CD4-positive, alpha-beta T cell treated with Interferon gamma for 1 hour (primary cell): Measurements from ENCODE around the gene RLN3.
A peak's percentile ranks its signal among the peaks of the same experiment; 100 is the strongest.

Source experiments
- DNase-seq: peaks from one replicate; pipeline ENCODE4 v3.0.0-alpha.2; 2020

Gene RLN3, protein sequence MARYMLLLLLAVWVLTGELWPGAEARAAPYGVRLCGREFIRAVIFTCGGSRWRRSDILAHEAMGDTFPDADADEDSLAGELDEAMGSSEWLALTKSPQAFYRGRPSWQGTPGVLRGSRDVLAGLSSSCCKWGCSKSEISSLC

DNA sequence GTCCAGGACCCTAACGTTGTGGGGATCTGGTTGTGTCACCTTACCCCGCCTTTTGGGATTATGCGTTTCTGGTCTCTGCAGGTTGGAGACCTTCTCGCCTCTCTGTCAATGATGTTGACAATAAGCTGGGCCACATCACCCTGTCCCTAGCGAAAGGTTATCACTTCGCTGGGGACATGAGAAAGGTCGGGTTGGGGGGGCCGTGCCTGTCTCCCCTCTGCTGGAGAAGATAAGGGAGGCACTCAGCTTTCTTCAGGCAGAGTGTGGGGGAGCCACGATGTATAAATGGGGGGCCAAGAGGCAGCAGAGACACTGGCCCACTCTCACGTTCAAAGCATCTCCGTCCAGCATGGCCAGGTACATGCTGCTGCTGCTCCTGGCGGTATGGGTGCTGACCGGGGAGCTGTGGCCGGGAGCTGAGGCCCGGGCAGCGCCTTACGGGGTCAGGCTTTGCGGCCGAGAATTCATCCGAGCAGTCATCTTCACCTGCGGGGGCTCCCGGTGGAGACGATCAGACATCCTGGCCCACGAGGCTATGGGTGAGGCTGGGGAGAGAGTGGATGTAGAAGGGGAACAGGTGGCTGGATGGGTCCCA is at the start of gene RLN3:
Gene RLN3, plus strand, starts transcription at position 293 of the 595 bp plus-strand sequence. Its CDS starts 57 bp downstream, at position 350.
- no peak for DNase-seq

GRCh38 chr19:13978351-13979243 is 49.4 kb upstream of the RLN3 start:
- peak; percentile 50 for DNase-seq

- no peak for DNase-seq
Observed at GRCh38 chr19:13979244-13979615, 48.7 kb upstream of the RLN3 start.

- no peak for DNase-seq
Observed at GRCh38 chr19:13979686-13980085, 48.3 kb upstream of the RLN3 start.

DNA sequence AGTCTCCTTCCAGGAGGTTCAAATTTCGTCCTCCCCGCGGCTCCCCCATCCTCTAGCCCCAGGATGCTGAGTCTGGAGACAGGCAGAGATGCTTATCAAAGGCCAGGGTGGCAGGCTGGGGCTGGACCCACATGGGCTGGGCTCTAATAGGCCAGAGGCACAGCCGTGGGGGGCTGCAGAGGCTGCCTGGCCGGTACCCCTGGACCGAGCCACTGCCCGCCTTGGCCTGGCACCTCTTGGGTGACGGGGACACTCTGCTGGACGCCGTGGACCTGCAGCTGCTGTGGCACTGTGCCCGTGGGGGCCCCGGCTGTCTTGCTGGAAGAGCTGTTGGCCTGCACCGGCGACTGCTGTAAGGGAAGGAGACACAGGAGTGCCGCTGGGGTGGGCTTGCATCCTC is 47.6 kb upstream of the RLN3 start:
- DNase-seq: no peak

GRCh38 chr19:13981021-13981420 is 46.9 kb upstream of the RLN3 start:
- DNase-seq: no peak

DNA sequence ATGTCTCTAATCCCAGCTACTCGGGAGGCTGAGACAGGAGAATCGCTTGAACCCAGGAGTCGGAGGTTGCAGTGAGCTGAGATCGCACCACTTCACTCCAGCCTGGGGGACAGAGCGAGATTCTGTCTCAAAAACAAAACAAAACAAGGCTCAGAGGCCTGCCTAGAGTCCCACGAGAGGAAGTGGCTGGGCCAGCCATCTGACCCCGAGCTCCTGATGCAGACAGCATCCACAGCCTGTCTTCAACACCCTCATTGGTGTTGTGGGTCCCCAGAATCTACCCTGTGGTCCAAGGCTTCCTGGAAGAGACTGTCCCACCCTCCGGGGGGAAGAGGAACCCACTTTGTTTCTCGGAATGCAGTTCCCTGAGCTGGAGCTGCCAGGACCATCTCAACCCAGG is 46.5 kb upstream of the RLN3 start:
- no peak for DNase-seq

- DNase-seq: no peak
Observed at GRCh38 chr19:13981988-13982501, 45.9 kb upstream of the RLN3 start.

DNA sequence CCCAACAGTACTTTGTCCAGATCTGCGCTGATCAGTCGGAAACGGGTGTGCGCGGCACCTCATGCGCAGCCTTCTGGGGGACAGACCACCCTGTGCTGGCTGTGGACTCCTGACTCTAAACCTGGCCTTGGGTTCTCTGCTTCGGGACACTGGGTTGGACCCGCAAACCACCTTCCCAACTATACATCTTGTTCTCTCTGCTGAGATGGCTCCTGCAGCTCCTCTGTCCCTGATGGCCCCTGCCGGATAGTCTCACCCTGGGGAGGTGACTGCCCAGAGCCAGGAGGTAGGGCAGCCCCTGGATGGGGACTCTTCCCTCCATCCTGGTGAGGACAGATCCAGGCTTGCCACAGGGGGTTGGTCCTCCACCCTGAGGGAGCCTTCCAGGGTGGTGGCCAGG is 45.2 kb upstream of the RLN3 start:
- no peak for DNase-seq

GRCh38 chr19:13983213-13983889 is 44.6 kb upstream of the RLN3 start:
- DNase-seq: peak; percentile 35

- no peak for DNase-seq
Observed at GRCh38 chr19:13984186-13984585, 43.8 kb upstream of the RLN3 start.

- peak; percentile 57 for DNase-seq
Observed at GRCh38 chr19:13984875-13985741, 42.8 kb upstream of the RLN3 start.

DNA sequence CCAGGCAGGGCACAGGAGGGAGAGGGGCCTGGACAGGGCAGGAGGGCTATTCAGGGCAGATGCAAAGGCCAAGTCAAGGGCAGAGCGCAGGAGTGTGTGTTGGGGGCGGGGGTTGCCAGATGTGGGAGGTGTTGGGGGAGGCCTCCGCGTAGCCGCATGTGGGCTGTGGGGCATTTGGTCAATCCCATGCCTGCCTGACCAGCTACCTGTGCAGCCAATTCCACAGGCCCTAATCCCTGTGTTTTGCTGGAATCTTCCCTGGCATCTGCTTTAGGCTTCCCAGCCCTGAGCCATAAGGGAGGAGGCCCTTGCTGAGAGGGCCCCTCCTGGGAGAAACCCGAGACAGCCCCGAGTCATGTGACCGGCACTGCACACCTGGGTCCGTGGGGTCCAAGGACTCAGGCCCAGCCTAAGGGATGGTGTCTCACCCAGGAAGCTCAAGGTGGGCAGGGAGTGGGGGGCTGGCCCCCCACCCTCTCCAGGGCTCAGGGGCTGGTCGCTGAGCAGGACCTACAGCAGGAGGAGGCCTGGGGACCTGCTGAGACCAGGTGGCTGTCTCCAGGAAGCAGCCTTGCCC is 42.1 kb upstream of the RLN3 start:
- DNase-seq: no peak

GRCh38 chr19:13986348-13986904 is 41.5 kb upstream of the RLN3 start:
- DNase-seq: peak; percentile 98

DNA sequence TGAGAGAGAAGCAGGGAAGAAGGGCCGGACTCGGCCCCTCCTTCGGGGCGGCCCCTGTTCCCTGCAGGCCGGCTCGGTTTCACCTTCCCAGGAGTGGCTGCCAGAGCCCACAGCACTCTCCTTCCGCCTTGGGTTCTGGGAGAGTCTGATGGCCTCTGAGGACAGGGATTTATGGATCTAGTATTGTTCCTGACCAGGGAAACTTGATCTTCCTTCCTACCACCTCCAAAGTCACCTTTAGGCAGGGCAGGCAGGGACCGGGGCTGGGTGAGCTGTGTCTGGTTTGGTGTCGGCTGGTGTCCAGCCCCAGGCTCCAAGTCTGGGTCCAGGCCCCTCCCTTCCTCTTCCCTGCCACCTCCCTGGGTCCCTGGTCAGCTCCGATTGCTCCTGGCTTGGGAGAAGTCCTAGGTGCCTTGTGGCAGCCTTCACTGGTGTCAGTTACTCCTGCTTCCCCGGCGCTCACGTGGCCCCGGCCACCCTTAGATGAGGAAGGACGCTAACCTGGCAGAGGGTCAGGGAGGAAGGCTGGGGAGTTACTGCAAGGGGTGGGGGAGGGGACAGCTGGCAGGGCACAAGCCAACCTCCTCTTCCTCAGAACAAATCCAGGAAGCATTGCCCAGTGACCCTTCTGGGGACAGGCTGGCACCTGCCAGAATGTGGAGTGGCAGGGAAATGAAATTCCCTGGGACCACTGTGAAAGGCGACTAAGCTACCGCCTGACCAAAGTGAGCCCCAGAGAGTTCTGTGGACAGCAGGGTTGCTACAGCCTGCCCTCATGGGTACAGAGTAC is 40.7 kb upstream of the RLN3 start:
- no peak for DNase-seq

DNA sequence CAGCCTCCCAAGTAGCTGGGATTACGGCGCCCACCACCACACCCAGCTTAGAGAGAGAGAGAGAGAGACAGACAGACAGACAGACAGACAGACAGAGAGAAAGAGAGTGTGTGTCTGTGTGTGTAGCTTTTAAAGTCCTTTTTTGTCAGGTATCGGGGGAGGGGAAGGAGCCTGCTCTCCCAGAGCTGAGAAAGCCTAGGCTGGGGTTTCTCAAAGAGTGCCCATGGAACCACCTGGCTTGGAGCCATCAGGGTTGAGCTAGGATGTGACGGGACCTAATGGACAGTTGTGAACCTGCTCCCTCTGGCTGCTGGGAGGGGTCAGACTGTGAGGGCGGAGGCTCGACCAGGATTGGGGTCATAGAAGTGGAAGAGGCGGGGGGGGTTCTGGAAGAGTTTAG is 38.5 kb upstream of the RLN3 start:
- no peak for DNase-seq

DNA sequence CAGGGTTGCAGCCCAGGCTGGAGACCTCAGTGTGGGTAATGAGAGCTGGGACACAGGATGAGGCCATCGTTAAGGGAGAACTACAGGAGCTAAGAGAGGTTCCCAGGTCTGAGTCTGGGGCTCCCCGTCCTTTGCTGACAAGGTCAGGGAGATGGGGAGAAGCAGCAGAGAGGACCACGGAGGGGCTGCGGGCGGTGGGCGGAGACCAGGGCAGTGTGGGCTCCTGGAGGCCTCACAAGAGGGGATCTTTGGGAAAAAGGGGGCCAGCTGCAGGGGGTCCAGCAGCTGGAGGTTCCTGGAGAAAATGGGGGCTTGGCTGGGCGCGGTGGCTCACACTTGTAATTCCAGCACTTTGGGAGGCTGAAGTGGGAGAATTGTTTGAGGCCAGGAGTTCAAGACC is 37.9 kb upstream of the RLN3 start:
- DNase-seq: no peak

- DNase-seq: no peak
Observed at GRCh38 chr19:13992025-13992424, 35.9 kb upstream of the RLN3 start.

DNA sequence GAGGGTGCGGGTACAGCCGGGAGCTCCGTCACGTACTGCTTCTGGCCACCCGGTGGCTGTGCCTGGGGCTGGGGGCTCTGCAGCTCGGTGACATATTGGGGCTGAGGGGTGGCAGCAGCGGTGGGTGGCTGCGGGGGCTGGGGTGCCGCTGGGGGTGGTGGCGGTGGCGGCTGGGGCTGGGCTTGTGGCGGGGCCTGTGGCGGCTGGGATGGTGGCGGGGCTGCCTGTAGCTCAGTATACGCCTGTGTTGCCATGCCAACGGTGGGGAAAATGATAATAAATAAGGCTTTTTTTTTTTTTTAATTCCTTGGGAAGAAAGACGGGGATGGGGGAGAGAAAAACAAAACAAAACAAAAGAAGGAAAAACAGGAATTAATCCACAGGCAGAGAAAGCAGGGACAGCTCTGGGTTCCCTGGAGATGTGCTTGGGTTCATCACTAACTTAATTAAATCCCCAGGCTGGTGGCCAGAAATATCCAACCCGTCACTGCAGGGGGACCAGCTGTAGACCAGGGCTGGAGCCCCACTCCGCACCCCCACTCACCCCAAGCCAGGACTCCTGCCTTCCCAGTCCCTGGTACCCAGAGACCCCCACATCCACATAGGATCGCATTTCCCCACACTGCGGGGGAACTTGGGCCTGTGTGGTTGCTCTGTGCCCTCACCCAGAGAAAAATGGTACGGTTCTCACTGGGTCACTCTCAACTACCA is 34.2 kb upstream of the RLN3 start:
- DNase-seq: no peak
